ENCODE measurements around the gene OCA2. TPM values are rescaled to one million over a fixed set of nuclear protein-coding genes. Genes with fewer than 3 reads are reported as not detected.
A peak's percentile ranks its signal among the peaks of the same experiment; 100 is the strongest.

The OCA2 gene
- polyA plus RNA-seq, 3 donors, result not detected

- Histone ChIP-seq H3K4me2 (replicated peaks; ENCODE audit: extremely low read depth, low read length, poor library complexity, severe bottlenecking) (peak overlapping the region; percentile 93), H3K9ac (ENCODE audit: insufficient read depth, low read length, poor library complexity, severe bottlenecking) (peak overlapping the region; percentile 30), H3K36me3 (replicated peaks in 1 of 2; ENCODE audit: control insufficient read depth in 1 of 2, insufficient read depth in 2 of 2, low read length in 2 of 2) (no peaks in the 10 kb centered on the region), H3K79me2 (ENCODE audit: insufficient read depth, low read length) (no peaks in the 10 kb centered on the region), H4K20me1 (ENCODE audit: insufficient read depth, low read length) (no peaks in the 10 kb centered on the region), H3K4me1 (ENCODE audit: control insufficient read depth in 1 of 2, insufficient read depth in 2 of 2, low read length in 2 of 2) (peaks cover 24 to 37% of the 10 kb centered on the region in 2 donors), H3K9me3 (replicated peaks in 1 of 2; ENCODE audit: control insufficient read depth in 1 of 2, insufficient read depth in 1 of 2, low read length in 2 of 2) (peaks cover 16 to 66% of the 10 kb centered on the region in 2 donors), H3K27me3 (ENCODE audit: control insufficient read depth in 2 of 2, insufficient read depth in 2 of 2, low read length in 2 of 2) (peaks cover 64 to 94% of the 10 kb centered on the region in 2 donors), H2AFZ (ENCODE audit: insufficient read depth, low read depth, low read length, poor library complexity, severe bottlenecking) (peak overlapping the region; percentile 76), H3K27ac (ENCODE audit: low read depth in 1 of 2, low read length in 2 of 2) (no peak overlapping the region), H3K4me3 (replicated peaks in 1 of 3; ENCODE audit: low read depth in 2 of 3, low read length in 3 of 3) (peak overlapping the region; percentile 28 to 81 (median 39))
- Mint-ChIP-seq H3K4me1 (peaks cover 32% of the 10 kb centered on the region), H3K4me3 (peak overlapping the region; percentile 90 to 98), H3K27me3 (ENCODE audit: low read depth in 3 of 3) (peaks cover 81 to 97% (median 91%) of the 10 kb centered on the region in 3 donors), H3K9me3 (peaks cover 2 to 46% (median 42%) of the 10 kb centered on the region in 7 donors), H3K27ac (no peak overlapping the region), H3K36me3 (peaks cover 6 to 11% of the 10 kb centered on the region in 2 donors)
- intact Hi-C loops (cut with micrococcal nuclease), result no loop called here
- WGBS (ENCODE audit: insufficient coverage), result 0% methylated on average over 13 of the region's 13 CpGs
- no peak for TF ChIP-seq CTCF (IDR thresholded peaks at IDR 0.05)
- no peak for DNase-seq
These were observed 2.8 kb downstream of the OCA2 start for GRCh38 chr15:28096411-28096669.

DNA sequence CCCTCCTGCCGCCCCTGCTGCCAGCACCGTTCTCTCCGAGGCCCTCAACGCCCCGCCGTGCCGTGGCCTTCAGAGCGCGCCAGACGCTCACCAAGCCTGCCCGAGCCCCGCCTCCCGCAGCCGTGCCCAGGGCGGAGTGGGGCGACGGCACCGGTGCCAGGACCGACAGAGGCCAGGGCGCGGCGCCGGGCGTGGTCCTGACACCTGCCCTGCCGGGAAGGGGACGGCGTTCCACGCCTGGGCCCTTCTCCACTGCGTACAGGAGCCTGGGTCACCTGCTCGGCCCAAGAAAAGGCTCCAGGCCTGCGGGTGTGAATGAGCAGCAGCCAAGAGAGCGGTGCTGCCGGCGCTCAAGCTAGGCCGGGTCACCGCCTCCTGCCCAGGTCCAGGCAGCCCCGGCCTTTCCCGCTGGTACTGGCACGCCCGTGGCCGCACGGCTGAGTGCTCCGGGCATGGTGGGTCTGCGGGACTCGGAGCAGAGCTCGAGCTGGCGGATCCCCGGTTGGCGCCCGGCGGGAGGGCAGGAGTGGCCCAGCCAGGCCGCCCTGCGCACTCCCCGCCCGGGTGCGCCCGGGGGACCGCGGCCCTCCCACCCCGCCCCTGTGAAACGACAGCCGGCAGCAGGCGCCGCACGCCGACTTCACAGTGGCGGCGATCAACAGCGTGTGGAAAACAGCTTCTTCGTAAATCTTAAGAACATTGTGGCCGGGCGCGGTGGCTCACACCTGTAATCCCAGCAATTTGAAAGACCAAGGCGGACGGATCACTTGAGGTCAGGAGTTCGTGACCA is 4.2 kb downstream of the OCA2 start:
- TF ChIP-seq CTCF (IDR thresholded peaks at IDR 0.05), result no peak
- Histone ChIP-seq H3K4me1 (ENCODE audit: control insufficient read depth in 1 of 2, insufficient read depth in 2 of 2, low read length in 2 of 2) (peaks cover 24 to 37% of the 10 kb centered on the region in 2 donors), H3K4me2 (replicated peaks; ENCODE audit: extremely low read depth, low read length, poor library complexity, severe bottlenecking) (peak overlapping the region; percentile 93), H4K20me1 (ENCODE audit: insufficient read depth, low read length) (no peaks in the 10 kb centered on the region), H3K27ac (ENCODE audit: low read depth in 1 of 2, low read length in 2 of 2) (no peak overlapping the region), H2AFZ (ENCODE audit: insufficient read depth, low read depth, low read length, poor library complexity, severe bottlenecking) (peak overlapping the region; percentile 76), H3K79me2 (ENCODE audit: insufficient read depth, low read length) (no peaks in the 10 kb centered on the region), H3K27me3 (ENCODE audit: control insufficient read depth in 2 of 2, insufficient read depth in 2 of 2, low read length in 2 of 2) (peaks cover 62 to 91% of the 10 kb centered on the region in 2 donors), H3K4me3 (replicated peaks in 1 of 3; ENCODE audit: low read depth in 2 of 3, low read length in 3 of 3) (peak overlapping the region; percentile 28 to 81 (median 39)), H3K9ac (ENCODE audit: insufficient read depth, low read length, poor library complexity, severe bottlenecking) (no peak overlapping the region), H3K36me3 (replicated peaks in 1 of 2; ENCODE audit: control insufficient read depth in 1 of 2, insufficient read depth in 2 of 2, low read length in 2 of 2) (no peaks in the 10 kb centered on the region), H3K9me3 (replicated peaks in 1 of 2; ENCODE audit: control insufficient read depth in 1 of 2, insufficient read depth in 1 of 2, low read length in 2 of 2) (peaks cover 16 to 71% of the 10 kb centered on the region in 2 donors)
- Mint-ChIP-seq H3K4me3 (peak overlapping the region; percentile 90 to 98), H3K27ac (no peak overlapping the region), H3K4me1 (peaks cover 31% of the 10 kb centered on the region), H3K27me3 (ENCODE audit: low read depth in 3 of 3) (peaks cover 80 to 94% (median 82%) of the 10 kb centered on the region in 3 donors), H3K36me3 (peaks cover 6 to 11% of the 10 kb centered on the region in 2 donors), H3K9me3 (peaks cover 8 to 56% (median 46%) of the 10 kb centered on the region in 7 donors)
- intact Hi-C loops (cut with micrococcal nuclease), result no loop called here
- no peak for DNase-seq
- WGBS (ENCODE audit: insufficient coverage), result under 1% methylated on average over 76 of the region's 76 CpGs
